ENCODE measurements around the gene CD28. TPM values are rescaled to one million over a fixed set of nuclear protein-coding genes. Genes with fewer than 3 reads are reported as not detected.

The CD28 gene
- total and polyA plus RNA-seq, 10 of the 15 experiments (the other 5 are each of a cell fraction or from before 2014, with no cell fraction given): 0.03 to 0.23 (median 0.04) TPM; not detected in 7

- 0 out of 4 replicates have a peak, but pooled peaks of 1 of the 2 experiments have one; percentile 13 for TF ChIP-seq BHLHE40 (IDR thresholded peaks at IDR 0.05; ENCODE audit: borderline replicate concordance in 1 of 2, low read depth in 2 of 2, low read length in 1 of 2)
- no peak for TF ChIP-seq PRDM15 (CRISPR knock-in tag; IDR thresholded peaks at IDR 0.05)
- TF ChIP-seq CEBPB (IDR thresholded peaks at IDR 0.05; ENCODE audit: borderline replicate concordance in 1 of 2, low read depth in 2 of 2, low read length in 2 of 2): no peak
- TF ChIP-seq JUND (IDR thresholded peaks at IDR 0.05; ENCODE audit: low read depth, low read length): no peak
- 0 out of 2 replicates have a peak, but pooled peaks have one; percentile 48 for TF ChIP-seq NR2F1 (conservative IDR thresholded peaks at IDR 0.05)
- 0 out of 2 replicates have a peak, but pooled peaks have one; percentile 6 for TF ChIP-seq SPI1 (IDR thresholded peaks at IDR 0.05; ENCODE audit: borderline replicate concordance, insufficient read depth, low read depth, low read length)
- TF ChIP-seq MEF2A (IDR thresholded peaks at IDR 0.05; ENCODE audit: insufficient read depth, low read depth, low read length): peak; percentile 62; the same call in 1 of the 2 replicates
- no peak for TF ChIP-seq ZBTB4 (CRISPR knock-in tag; IDR thresholded peaks at IDR 0.05)
- no peak for TF ChIP-seq BCL3 (IDR thresholded peaks at IDR 0.05; ENCODE audit: borderline replicate concordance, insufficient read depth, low read depth, low read length, poor library complexity, severe bottlenecking)
- no peak for TF ChIP-seq CREM (IDR thresholded peaks at IDR 0.05; ENCODE audit: low read depth)
- TF ChIP-seq TCF12 (IDR thresholded peaks at IDR 0.05; ENCODE audit: low read depth, low read length): peak; percentile 58; the same call in 1 of the 2 replicates
Observed at GRCh38 chr2:203688798-203689197, 17.6 kb upstream of the CD28 start (continued).

Data from GM12878 (cell line).